H54 (cell line): Measurements from ENCODE around the gene PPP5C.
"Not testable (repeated sequence)": the region's sequence is repeated elsewhere in the genome, so short reads cannot be mapped to it uniquely, and the experiment has no call there.

Experiments
- DNase-seq: peaks from one replicate; pipeline ENCODE4 v3.0.0; 2011; ENCODE audit warnings: low spot score, mixed read lengths; ENCODE audit not compliant: insufficient read length
- FAIRE-seq: peaks from 3 replicates; lab custom pipeline; 2011; peaks lifted over from hg19 to GRCh38; lab: Jason Lieb, UNC
- POLR2A ChIP-seq: IDR thresholded peaks from 2 replicates; pipeline ENCODE4 v1.6.1; 2011; ENCODE audit warnings: low read depth, mild to moderate bottlenecking, low read length

PPP5C gene

DNA sequence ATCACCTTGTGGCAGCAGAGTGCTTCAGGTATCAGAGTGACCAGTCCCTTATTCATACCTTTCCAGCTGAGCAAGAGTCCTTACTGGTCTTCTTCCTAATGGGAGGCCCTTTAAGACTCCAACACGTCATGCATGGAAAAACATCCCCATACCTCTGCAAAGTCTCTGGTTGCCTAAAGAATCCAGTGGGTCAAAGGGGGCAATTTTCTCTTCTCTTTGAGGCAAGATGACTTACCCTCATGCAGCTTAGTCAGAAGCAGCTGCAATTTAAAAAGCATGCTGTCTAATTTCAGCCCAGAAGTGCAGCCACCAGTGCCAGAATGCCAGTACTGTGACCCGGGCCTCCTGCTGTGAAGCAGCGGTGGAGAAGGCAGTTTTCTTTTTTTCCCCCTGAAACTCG lies 18.7 kb downstream of the PPP5C start:
- DNase-seq = no peak

DNA sequence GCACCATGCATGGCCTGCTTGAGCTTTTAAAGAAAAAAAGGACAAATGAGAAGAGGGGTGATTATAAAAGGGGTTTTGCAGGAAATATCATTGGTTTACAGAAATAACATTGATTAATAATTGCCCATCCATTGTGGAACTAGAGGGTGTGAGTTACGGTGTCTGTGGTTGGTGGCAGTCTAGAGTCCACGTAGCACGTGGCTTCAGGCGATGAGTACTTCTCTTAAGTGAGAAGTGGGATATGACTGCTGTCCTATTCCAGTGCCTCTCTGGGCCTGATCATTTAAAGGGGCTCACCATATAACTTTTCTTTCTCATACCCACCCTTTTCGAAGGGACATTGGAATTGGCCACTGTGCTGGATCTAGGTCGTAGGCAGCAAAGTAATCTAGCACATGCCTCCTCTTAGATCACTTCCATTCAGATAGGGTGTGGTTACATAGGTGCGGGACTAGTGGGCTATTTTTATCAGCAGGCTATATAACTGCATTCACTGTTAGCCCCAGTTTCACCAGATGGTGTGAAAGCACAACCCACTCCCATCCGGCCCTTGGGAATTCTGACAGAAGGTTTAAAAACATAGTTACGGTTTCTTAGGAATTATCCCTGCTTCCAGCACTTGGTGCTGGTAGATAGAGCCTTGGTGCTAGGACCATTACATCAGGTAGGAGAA lies 19.9 kb downstream of the PPP5C start:
- DNase-seq = no peak
- TF ChIP-seq POLR2A = no peak
- no peak for FAIRE-seq

More for the DNA sequence above, 18.7 kb downstream of the PPP5C start:
- no peak for FAIRE-seq
- TF ChIP-seq POLR2A = no peak

DNA sequence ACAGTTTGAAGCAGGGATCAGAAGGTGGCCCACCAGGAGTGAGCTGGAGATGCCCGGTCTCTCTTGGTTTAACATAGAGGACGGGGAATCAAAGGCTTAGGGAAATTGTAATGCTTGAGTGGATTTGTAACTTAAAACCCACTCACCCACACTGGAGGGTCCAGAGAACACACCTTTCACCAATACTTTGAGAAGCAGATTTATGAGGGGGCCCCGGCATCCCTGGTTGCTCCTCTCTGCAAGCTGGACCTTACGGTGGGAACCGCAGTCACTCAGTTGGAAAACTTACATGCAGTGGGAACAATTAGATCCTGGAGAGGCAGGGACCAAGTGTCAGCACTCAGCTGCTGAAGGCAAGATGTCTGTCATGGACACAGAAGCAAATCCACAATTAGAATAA lies 20.5 kb downstream of the PPP5C start:
- FAIRE-seq = no peak
- DNase-seq = no peak
- no peak for TF ChIP-seq POLR2A

DNA sequence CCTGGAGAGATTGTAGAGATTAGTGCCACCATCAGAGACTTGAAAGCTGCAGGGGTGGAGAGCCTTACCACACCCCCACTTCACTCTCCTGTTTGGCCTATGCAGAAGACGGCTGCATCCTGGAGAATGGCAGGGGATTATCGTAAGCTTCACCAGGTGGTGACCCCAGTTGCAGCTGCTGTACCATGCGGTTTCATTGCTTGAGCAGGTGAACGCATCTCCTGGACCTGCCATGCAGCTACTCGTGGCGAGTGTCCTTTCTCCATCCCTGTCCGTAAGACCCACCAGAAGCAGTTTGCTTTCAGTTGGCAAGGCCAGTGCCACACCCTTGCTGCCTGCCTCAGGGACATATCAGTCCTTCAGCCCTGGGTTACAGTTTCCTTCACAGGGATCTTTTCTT lies 21.2 kb downstream of the PPP5C start:
- no peak for FAIRE-seq
- DNase-seq = no peak
- TF ChIP-seq POLR2A = no peak

DNA sequence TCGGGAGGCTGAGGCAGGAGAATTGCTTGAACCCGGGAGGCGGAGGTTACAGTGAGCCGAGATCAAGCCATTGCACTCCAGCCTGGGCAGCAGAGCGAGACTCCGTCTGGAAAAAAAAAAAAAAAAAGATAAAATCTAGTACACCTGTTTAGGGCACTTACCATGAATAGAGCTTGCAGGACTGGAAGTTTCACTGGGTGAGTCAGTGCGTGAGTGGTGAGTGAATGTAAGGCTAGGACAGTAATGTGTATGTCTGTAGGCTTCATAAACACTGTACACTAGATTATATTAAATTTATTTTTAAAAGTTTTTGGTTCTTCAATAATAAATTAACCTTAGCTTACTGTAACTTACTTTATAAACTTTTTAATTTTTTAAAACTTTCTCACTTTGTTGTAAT lies 22.9 kb downstream of the PPP5C start:
- TF ChIP-seq POLR2A = no peak
- FAIRE-seq (no peak), DNase-seq (no peak)

DNA sequence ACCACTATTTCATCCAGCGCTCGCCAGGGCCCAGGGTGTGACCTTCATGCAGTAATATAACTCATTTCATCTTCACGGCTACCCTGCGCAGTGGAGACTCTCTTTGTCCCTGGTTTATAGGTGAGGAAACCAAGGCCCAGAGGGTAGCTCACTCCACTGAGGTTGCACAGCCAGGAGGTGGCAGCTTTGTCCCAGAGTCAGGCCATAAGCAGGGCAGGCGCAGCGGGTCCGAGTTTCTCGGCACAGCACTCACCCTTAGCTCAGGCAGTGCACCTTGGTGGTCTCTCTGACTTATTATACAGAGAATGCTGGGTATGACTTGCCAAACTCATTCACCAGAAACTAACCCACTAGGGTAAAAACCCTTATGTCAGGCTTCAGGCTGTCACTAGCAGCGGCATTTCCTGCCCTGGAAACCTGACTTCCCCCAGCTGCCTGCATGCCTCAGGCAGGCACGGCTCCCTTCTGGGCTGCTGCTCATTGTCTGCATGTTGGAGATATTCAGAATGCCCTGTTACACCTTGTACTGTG lies 24.5 kb downstream of the PPP5C start:
- FAIRE-seq (no peak), DNase-seq (no peak)
- TF ChIP-seq POLR2A = no peak

DNA sequence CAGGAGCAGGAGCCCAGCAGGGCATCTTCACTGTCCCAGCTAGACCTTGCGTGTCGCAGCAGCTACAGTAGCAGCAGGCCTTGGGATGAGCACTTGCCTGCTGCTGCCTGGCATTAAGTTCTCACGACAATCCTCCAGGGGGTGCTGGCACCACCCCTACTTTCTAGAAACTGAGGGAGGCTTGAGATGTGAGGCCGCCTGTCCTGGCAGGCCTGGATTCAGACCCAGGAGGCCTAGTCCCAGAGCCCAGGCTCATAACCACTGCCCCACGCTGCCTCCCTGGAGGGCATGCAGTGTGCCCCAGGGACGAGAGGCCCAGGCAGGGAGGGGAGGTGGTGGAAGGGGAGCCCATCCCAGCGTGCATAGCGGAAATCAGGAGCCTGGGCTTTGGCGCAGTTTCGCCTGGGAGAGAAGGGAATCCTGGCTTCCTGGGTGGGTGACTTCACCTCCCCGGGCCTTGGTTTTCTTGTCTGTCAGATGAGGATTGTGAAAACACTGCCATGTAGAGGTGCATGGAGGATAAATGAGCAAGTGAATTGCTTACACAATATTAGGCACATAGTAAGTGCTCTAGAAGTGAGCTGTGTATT lies 26.1 kb downstream of the PPP5C start:
- TF ChIP-seq POLR2A = no peak
- FAIRE-seq = no peak
- DNase-seq = no peak

DNA sequence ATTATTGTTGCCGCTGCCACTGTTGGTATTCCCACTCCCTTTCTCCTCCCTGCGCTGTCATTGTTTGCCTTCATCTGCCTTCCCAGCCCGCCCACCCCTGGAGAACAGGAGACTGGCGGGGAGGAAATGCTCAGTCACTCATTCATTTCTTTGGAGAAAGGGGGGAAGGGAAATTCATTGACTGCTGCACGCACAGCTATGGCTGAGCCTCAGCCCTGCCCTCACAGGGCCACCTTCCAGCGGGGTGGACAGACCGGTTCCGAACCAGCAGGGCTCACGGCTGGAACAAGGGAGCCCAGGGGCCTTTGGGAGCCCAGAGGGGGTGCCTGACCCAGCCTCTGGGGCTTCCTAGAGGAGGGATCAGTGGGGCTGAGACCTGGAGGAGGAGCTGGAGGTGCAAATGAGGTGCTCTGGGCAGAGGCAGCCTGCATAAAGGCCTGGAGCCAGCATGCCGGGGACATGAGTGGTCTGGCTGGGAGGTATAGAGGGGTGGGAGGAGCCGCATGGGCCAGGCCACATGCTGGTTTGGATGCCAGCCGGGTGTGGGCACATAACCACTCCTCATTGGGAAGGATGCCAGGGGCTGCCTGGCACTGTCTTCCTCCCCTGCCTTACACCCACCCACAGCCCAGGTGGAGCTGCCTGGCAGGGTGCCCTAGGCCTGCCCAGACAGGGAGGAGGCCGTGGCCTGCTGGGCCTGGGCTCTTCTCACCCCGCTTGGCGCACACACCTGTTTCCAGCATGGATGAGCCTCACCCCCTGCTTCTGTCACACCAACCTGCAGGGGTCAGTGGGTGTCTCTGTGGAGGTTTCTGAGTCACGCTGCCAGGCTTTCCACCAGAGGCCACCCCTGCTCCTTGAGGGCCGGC lies 26.8 kb downstream of the PPP5C start:
- FAIRE-seq (peak; percentile 74), DNase-seq (peak; percentile 78)
- TF ChIP-seq POLR2A = no peak

DNA sequence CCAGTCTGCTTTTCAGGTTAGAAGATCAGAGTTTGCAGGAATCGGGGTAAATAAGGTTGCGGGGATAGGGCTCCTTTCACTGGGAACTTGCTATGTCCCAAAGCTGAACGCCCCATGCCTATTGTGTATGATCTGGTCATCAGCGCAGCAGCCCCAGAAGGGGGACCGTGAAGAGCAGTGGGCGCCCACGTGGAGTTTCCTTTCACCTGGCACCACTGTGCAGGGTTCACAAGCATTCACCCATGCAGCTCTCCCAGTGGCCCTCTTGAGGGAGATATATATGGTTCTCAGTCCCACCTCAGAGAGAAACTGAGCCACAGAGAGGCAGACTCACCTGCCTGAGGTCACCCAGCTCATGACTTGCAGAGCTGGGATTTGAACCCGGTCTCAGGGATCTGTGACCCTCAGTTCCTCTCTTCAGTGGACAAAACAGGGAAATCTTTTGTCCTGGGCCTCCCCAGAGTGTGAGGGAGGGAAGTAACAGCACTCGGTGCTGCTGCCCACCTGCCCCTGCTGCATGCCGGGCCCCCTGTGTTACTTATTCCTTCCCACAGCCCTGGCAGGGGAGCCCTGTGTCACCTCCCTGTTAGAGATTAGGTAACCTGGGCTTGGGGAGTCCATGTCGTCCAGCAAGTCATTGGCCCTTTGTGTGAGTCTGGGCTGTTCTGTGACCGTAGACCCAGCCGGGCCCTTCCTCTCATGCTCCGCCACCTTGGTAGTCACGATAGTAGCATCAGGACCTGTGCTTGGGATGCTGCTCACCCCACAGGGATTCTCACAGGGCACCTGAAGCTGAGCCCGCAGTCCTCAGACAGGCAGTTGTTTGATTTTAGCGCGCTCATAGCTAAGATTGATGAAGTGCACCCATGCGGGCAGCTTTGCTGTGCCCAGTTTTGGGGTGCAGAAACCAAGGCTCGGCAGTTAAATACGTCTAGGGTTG lies 27.9 kb downstream of the PPP5C start:
- FAIRE-seq = no peak
- TF ChIP-seq POLR2A = no peak

DNA sequence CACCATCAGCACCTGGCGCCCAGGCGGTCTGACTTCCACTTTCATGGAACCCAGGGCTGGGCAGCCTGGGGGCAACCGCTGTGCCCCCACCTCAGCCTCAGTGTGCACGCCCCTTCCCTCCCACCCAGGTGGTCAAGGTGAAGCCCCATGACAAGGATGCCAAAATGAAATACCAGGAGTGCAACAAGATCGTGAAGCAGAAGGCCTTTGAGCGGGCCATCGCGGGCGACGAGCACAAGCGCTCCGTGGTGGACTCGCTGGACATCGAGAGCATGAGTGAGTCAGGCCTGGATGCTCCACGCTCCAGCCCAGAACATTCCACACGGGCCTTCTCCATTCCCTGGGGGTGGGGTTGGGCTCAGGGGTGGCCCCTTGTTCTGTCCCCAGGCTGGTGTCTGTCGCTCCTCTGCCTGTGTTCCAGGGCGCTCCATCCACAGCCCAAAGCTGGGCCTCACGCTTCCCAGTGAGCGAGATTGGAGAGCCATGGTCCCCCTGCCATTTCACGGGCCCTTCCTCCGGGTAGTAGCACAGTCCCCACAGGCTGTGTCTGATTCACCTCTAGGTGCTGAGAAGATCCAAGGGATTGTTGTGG lies 28.7 kb downstream of the PPP5C start:
- DNase-seq, FAIRE-seq: not testable (repeated sequence)

More for the DNA sequence above, 27.9 kb downstream of the PPP5C start:
- DNase-seq = no peak

DNA sequence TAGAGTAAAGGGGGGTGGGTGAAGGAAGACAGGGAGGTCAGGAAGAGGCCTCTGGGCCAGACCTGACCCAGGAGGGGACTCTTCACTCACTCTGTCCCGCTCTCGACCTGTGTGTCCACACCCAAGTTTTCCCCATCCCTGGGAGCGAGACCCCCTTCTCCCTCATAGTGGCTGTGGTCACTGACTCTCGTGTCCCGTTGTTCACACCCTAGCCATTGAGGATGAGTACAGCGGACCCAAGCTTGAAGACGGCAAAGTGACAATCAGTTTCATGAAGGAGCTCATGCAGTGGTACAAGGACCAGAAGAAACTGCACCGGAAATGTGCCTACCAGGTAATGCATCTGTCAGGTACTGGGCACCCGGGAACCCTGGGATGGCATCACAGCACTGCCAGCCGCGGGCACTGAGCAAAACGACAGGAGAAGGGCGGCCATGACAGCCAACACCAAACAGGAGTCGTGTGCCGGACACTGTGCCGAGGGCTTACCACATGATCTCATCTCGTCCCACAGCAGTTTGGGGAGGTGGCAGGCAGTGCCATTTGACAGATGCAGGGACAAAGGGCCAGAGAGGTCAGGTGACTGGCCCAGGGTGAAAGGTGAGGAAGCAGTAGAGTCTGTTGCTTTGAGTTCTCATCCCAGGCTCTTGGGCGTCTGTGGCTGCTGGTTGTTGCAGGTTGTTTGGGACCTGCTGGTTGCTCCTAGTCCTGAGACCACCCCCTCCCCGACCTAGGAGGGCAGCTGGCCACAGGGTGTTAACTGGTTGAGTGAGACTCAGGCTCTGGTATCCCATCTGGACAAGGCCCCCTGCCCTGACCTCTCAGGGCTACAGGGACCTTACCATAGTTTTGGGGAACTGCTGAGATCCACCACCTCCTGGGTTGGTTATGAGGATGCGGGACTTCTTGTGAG lies 29.6 kb downstream of the PPP5C start:
- no peak for TF ChIP-seq POLR2A
- DNase-seq (no peak), FAIRE-seq (no peak)

DNA sequence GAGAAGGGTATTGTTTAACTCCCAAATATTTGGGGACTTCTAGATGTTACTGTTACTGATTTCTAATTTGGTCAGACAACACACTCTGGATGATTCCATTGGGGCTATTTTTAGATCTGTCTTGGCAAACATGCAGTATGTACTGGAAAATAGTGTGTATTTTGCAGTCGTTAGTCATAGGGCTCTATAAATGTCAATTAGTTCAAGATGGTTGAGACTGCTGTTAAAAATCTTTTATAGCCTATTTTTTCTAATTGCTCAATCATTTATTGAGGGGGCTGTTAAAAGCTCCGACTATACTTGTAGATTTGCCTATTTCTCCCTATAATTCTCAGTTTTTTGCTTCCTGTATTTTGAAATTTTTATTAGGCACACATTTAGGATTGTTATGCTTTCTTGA lies 31.4 kb downstream of the PPP5C start:
- TF ChIP-seq POLR2A = no peak
- DNase-seq (no peak), FAIRE-seq (no peak)

DNA sequence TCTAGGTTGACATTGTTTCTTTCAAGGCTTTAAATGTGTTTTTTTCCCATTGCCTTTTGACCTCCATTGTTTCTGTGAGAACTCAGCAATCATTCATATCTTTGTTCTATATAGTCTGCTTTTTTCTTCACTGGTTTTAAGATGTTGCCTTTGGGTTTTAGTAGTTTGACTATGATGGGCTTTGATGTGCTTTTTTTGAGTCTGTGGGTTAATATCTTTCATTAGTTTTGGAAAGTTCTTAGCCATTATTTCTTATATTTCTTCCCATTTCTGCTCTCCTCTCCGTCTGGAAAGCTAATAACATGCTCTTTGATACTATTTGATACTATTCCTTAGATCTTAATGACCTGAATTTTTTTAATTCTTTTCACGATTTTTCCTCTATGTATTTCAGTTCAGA lies 33.8 kb downstream of the PPP5C start:
- DNase-seq = no peak
- TF ChIP-seq POLR2A = no peak
- FAIRE-seq = no peak
